ENCODE results near the gene KAT6B. TPM values are rescaled to one million over a fixed set of nuclear protein-coding genes. Genes with fewer than 3 reads are reported as not detected.

KAT6B gene
- total RNA-seq, 4 donors from 2014 or later, result 50.0 to 75.8 (median 57.5) TPM

GRCh38 chr10:75019370-75019769 is 193.0 kb downstream of the KAT6B start:
- peak; percentile 23 to 48 (median 44) for TF ChIP-seq CTCF (IDR thresholded peaks at IDR 0.05)
- no peak for TF ChIP-seq POLR2A (IDR thresholded peaks at IDR 0.05; ENCODE audit: low read depth)
- no peak overlapping the region for H3K4me3 ChIP-seq
- intact Hi-C loops (cut with DNase I), result loop anchor here (5.0 kb wide), 1 partner anchor 197 kb away; no protein-coding TSS in a partner anchor
- no peaks in the 10 kb centered on the region for H3K27me3 ChIP-seq
- peaks cover 8 to 37% (median 28%) of the 10 kb centered on the region in 4 donors for H3K36me3 ChIP-seq
- peaks cover 20 to 61% (median 52%) of the 10 kb centered on the region in 4 donors for H3K4me1 ChIP-seq
- 50% methylated on average over 2 of the region's 2 CpGs for WGBS
- no peak for DNase-seq (ENCODE audit: extremely low spot score)
- H3K27ac ChIP-seq (replicated peaks in 1 of 4), result no peak overlapping the region
- no peaks in the 10 kb centered on the region for H3K9me3 ChIP-seq

- Histone ChIP-seq H3K4me3 (no peak overlapping the region), H3K27me3 (no peaks in the 10 kb centered on the region), H3K36me3 (peaks cover 11 to 43% (median 35%) of the 10 kb centered on the region in 4 donors), H3K9me3 (no peaks in the 10 kb centered on the region), H3K27ac (replicated peaks in 1 of 4) (no peak overlapping the region), H3K4me1 (peaks cover 16 to 58% (median 51%) of the 10 kb centered on the region in 4 donors)
- intact Hi-C loops (cut with DNase I), result loop anchor here (5.0 to 10.0 kb wide), 2 partner anchors 595 to 753 kb away; no protein-coding TSS in a partner anchor
- WGBS, result 74% methylated on average over 6 of the region's 6 CpGs
- no peak for TF ChIP-seq POLR2AphosphoS5 (IDR thresholded peaks at IDR 0.05)
- no peak for TF ChIP-seq CTCF (IDR thresholded peaks at IDR 0.05)
- TF ChIP-seq POLR2A (IDR thresholded peaks at IDR 0.05; ENCODE audit: low read depth), result no peak
- TF ChIP-seq EP300 (IDR thresholded peaks at IDR 0.05), result no peak
- no peak for DNase-seq (ENCODE audit: extremely low spot score)
Measured at GRCh38 chr10:75020168-75020567, 193.8 kb downstream of the KAT6B start.

GRCh38 chr10:75021379-75022249 is 195.2 kb downstream of the KAT6B start:
- Histone ChIP-seq H3K36me3 (peaks cover 16 to 57% (median 45%) of the 10 kb centered on the region in 4 donors), H3K9me3 (no peaks in the 10 kb centered on the region), H3K27me3 (no peaks in the 10 kb centered on the region), H3K27ac (replicated peaks in 1 of 4) (peak overlapping the region in 1 of 4 donors; percentile 51), H3K4me1 (peaks cover 6 to 44% (median 37%) of the 10 kb centered on the region in 4 donors), H3K4me3 (no peak overlapping the region)
- intact Hi-C loops (cut with DNase I), result loop anchor here (5.0 to 10.0 kb wide), 2 partner anchors 597 to 754 kb away; no protein-coding TSS in a partner anchor
- no peak for TF ChIP-seq POLR2A (IDR thresholded peaks at IDR 0.05; ENCODE audit: low read depth)
- no peak for TF ChIP-seq CTCF (IDR thresholded peaks at IDR 0.05)
- TF ChIP-seq POLR2AphosphoS5 (IDR thresholded peaks at IDR 0.05), result no peak
- no peak for TF ChIP-seq EP300 (IDR thresholded peaks at IDR 0.05)
- DNase-seq (ENCODE audit: extremely low spot score), result no peak
- WGBS, result 56% methylated on average over 10 of the region's 10 CpGs

GRCh38 chr10:75023074-75023473 is 196.7 kb downstream of the KAT6B start:
- TF ChIP-seq POLR2AphosphoS5 (IDR thresholded peaks at IDR 0.05), result no peak
- no peak for TF ChIP-seq EP300 (IDR thresholded peaks at IDR 0.05)
- no peak for TF ChIP-seq CTCF (IDR thresholded peaks at IDR 0.05)
- TF ChIP-seq POLR2A (IDR thresholded peaks at IDR 0.05; ENCODE audit: low read depth), result no peak
- Histone ChIP-seq H3K36me3 (peaks cover 17 to 69% (median 55%) of the 10 kb centered on the region in 4 donors), H3K27ac (replicated peaks in 1 of 4) (no peak overlapping the region), H3K4me3 (no peak overlapping the region), H3K4me1 (peaks cover 6 to 36% (median 29%) of the 10 kb centered on the region in 4 donors), H3K27me3 (no peaks in the 10 kb centered on the region), H3K9me3 (no peaks in the 10 kb centered on the region)
- intact Hi-C loops (cut with DNase I), result loop anchor here (5.0 to 10.0 kb wide), 2 partner anchors 598 to 756 kb away; no protein-coding TSS in a partner anchor
- no peak for DNase-seq (ENCODE audit: extremely low spot score)
- WGBS, result 96% methylated on average over 2 of the region's 2 CpGs
